A549 (cell line): Measurements from ENCODE around the gene RNF217.

Source experiments
- EP300 ChIP-seq, 2 experiments: fragments of >200 bp; sonication (Bioruptor Twin); formaldehyde crosslinking; IDR thresholded peaks; 2 replicates in 1 of 2; 3 replicates in 1 of 2; pipeline ENCODE4 v1.6.1; 2016 to 2017
- HDAC2 ChIP-seq: fragments of 200-600 bp; sonication (generic); IDR thresholded peaks from 2 replicates; pipeline ENCODE4 v1.6.1; 2016
- POLR2A ChIP-seq: IDR thresholded peaks from 2 replicates; pipeline ENCODE4 v1.6.1; 2012; ENCODE audit warnings: mild to moderate bottlenecking, low read length
- RCOR1 ChIP-seq: fragments of 150-350 bp; IDR thresholded peaks from 2 replicates; pipeline ENCODE4 v1.6.1; 2014; ENCODE audit warnings: antibody characterized with exemption, low read length, low read depth
- ZC3H11A ChIP-seq: fragments of 450-650 bp; IDR thresholded peaks from 2 replicates; pipeline ENCODE4 v1.6.1; 2014; ENCODE audit warnings: antibody characterized with exemption, mild to moderate bottlenecking
- TF ChIP-seq, protein P1 (sequence below): fragments of >200 bp; sonication (Bioruptor Twin); formaldehyde crosslinking; IDR thresholded peaks from 3 replicates; pipeline ENCODE4 v1.5.1; 2016
- TF ChIP-seq, protein P2 (sequence below): fragments of 450-650 bp; IDR thresholded peaks from 2 replicates; pipeline ENCODE4 v1.6.1; 2014; ENCODE audit warnings: antibody characterized with exemption

DNA sequence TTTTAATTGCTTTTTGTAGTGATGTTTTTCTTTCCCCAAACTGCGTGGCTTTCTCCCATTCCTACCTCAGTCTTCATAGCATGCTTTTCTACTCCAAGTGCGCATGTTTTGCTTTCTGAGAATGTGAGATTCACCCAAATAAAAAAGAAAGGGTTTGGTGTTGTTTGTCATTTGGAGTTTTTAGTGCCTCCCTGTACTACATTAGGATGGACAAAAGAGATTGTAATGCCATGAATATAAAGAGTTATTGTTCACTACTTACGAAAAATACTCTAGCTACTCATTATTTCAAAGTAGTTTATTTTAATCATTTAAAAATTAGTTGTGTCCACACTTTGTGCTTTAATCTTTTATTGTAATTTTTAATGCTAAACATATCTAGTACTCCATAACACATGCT, 81.8 kb downstream of the RNF217 start:
- TF ChIP-seq POLR2A (no peak), EP300 (IDR thresholded peaks at IDR 0.05) (no peak), ZC3H11A (no peak), HDAC2 (no peak), RCOR1 (no peak)
- TF ChIP-seq, protein P1, sequence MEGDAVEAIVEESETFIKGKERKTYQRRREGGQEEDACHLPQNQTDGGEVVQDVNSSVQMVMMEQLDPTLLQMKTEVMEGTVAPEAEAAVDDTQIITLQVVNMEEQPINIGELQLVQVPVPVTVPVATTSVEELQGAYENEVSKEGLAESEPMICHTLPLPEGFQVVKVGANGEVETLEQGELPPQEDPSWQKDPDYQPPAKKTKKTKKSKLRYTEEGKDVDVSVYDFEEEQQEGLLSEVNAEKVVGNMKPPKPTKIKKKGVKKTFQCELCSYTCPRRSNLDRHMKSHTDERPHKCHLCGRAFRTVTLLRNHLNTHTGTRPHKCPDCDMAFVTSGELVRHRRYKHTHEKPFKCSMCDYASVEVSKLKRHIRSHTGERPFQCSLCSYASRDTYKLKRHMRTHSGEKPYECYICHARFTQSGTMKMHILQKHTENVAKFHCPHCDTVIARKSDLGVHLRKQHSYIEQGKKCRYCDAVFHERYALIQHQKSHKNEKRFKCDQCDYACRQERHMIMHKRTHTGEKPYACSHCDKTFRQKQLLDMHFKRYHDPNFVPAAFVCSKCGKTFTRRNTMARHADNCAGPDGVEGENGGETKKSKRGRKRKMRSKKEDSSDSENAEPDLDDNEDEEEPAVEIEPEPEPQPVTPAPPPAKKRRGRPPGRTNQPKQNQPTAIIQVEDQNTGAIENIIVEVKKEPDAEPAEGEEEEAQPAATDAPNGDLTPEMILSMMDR = no peak
- TF ChIP-seq, protein P2, sequence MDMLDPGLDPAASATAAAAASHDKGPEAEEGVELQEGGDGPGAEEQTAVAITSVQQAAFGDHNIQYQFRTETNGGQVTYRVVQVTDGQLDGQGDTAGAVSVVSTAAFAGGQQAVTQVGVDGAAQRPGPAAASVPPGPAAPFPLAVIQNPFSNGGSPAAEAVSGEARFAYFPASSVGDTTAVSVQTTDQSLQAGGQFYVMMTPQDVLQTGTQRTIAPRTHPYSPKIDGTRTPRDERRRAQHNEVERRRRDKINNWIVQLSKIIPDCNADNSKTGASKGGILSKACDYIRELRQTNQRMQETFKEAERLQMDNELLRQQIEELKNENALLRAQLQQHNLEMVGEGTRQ = no peak
